ENCODE measurements around the gene PCSK1. TPM values are rescaled to one million over a fixed set of nuclear protein-coding genes. Genes with fewer than 3 reads are reported as not detected.

PCSK1 gene
- total RNA-seq, 1 donor from 2014 or later, result 0.47 TPM

DNA sequence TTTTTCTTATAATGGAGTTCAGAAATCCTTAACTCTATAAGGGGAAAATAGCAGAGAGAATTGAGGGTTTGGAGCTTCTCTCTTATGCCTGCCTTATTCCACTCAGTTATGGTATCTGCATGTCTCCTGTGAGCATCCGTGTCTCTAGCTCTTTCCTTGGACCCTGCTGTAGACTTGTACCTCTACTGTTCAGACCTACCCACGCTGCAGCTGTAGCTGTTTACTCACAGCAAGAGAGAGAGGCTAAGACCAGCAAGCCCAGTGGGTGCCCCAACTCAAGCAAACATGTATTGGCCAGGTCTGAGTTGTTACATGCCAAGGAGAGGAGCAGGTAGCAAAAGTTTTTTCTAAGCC is 7.1 kb upstream of the PCSK1 start:
- Mint-ChIP-seq H3K4me1 (no peaks in the 10 kb centered on the region), H3K27ac (ENCODE audit: unreplicated experiment) (no peak overlapping the region), H3K27me3 (ENCODE audit: low read depth) (peaks cover 75% of the 10 kb centered on the region), H3K9me3 (no peaks in the 10 kb centered on the region), H3K4me3 (no peak overlapping the region), H3K36me3 (ENCODE audit: low read depth) (no peaks in the 10 kb centered on the region)
- TF ChIP-seq, protein P1, sequence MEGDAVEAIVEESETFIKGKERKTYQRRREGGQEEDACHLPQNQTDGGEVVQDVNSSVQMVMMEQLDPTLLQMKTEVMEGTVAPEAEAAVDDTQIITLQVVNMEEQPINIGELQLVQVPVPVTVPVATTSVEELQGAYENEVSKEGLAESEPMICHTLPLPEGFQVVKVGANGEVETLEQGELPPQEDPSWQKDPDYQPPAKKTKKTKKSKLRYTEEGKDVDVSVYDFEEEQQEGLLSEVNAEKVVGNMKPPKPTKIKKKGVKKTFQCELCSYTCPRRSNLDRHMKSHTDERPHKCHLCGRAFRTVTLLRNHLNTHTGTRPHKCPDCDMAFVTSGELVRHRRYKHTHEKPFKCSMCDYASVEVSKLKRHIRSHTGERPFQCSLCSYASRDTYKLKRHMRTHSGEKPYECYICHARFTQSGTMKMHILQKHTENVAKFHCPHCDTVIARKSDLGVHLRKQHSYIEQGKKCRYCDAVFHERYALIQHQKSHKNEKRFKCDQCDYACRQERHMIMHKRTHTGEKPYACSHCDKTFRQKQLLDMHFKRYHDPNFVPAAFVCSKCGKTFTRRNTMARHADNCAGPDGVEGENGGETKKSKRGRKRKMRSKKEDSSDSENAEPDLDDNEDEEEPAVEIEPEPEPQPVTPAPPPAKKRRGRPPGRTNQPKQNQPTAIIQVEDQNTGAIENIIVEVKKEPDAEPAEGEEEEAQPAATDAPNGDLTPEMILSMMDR (conservative IDR thresholded peaks at IDR 0.05), result no peak
- no peak for DNase-seq (ENCODE audit: low read depth, low spot score)

DNA sequence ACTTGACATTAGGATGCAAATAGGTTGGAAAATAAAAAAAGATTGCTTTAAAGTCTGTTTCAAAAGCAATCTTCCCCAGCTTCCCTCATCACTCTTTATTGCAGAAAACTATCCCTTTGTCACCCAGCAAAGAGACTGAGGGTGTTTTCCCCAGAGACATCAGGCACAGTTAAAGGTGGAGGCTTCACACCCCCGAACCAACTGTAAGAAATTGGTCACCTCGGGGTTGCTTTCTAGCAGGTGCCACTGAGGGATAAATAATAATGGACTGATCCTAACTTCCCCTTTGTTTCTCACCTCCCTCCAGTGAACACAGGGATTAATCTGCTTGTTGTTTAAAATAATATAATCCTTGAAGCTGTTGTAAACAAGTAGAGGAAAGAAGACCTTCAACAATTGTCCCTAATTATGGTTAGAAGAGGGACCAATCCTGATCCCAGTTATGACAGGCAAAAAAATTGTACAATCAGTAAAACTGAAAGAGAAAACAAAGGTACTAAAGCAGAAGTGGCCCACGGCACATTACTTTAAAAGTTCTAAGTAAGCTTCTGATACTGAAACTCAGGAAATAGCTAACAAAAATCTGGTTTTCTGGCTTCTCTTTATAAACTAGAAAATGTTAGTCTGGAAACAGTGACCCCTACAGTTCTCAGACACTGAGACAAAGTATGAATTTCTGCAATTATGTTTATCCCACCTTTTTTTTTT is 6.6 kb upstream of the PCSK1 start:
- H3K27ac Mint-ChIP-seq (ENCODE audit: unreplicated experiment), result no peak overlapping the region
- peaks cover 80% of the 10 kb centered on the region for H3K27me3 Mint-ChIP-seq (ENCODE audit: low read depth)
- H3K4me3 Mint-ChIP-seq, result no peak overlapping the region

DNA sequence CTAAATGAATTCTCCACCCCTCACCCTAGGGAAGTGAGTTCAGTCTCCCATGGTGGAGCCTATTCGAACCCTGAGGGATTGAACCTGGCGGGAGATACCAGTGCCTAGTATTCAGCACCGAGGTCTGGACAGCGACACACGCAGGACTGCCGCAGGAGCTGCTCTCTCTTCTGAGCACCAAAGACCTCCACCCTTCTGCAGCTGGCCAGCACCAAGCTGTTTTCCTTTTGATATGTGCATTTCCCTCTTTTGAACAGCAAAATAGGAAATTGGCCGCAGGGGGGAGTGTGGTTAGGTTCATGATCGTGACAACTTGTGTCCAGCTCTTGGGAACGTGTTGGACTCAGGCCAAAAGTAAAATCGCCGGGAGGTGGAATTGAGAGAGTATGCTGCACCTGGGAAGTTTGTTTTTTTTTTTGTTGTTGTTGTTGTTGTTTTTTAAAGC is 1.2 kb upstream of the PCSK1 start:
- H3K27me3 Mint-ChIP-seq (ENCODE audit: low read depth), result peaks cover 90% of the 10 kb centered on the region
- H3K4me1 Mint-ChIP-seq, result peaks cover 35% of the 10 kb centered on the region

More for the DNA sequence above, 6.6 kb upstream of the PCSK1 start:
- H3K4me1 Mint-ChIP-seq, result peaks cover 1% of the 10 kb centered on the region
- TF ChIP-seq, protein P1 (conservative IDR thresholded peaks at IDR 0.05), result no peak
- H3K36me3 Mint-ChIP-seq (ENCODE audit: low read depth), result no peaks in the 10 kb centered on the region
- H3K9me3 Mint-ChIP-seq, result no peaks in the 10 kb centered on the region
- no peak for DNase-seq (ENCODE audit: low read depth, low spot score)

DNA sequence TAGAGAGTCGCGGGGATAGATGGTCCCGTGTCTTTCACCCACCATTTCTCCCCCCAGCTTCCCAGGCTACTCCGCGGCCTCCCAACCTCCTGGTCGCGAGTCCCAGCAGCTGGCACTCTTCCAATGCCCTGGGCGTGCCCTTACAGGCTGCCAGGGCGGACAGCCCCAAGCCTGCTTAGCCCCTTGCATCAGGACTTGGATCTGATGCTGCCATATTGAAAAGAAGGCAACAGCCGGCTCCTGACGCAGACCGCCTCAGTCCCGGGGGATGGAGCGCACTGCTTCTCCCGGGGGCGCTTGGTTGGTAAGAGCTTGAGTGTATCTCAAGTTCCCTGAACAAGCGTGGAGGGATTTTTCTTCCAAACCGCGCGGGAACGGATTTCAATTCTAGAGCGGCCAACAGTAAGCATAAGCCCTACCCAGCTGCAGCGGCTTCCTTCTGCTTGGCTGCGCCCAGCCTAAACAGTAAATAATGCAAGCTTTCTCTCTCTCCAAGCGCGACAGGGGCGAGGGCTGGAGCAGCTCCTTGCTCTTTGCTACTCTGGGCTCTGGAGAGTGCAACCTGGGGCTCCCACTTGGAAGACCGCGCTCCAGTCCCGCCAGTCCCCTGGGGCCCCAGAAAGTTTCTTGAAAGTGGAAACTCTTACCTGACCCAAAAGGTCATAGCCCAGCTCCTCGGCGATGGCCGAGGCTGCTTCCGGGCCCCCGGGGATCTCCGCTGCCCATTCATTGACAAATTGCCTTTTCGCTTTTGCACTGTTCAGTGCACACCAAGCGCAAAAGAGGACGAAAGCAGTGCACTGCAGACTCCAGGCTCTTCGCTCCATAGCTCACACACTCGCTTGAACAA is 607 bp downstream of the PCSK1 start:
- no peaks in the 10 kb centered on the region for H3K36me3 Mint-ChIP-seq (ENCODE audit: low read depth)
- peaks cover 83% of the 10 kb centered on the region for H3K27me3 Mint-ChIP-seq (ENCODE audit: low read depth)
- no peaks in the 10 kb centered on the region for H3K9me3 Mint-ChIP-seq
- peak; percentile 19 for DNase-seq (ENCODE audit: low read depth, low spot score)
- H3K27ac Mint-ChIP-seq (ENCODE audit: unreplicated experiment), result no peak overlapping the region
- H3K4me3 Mint-ChIP-seq, result peak overlapping the region; percentile 80
- TF ChIP-seq, protein P1 (conservative IDR thresholded peaks at IDR 0.05), result no peak
- peaks cover 35% of the 10 kb centered on the region for H3K4me1 Mint-ChIP-seq

More for the DNA sequence above, 1.2 kb upstream of the PCSK1 start:
- Mint-ChIP-seq H3K36me3 (ENCODE audit: low read depth) (no peaks in the 10 kb centered on the region), H3K27ac (ENCODE audit: unreplicated experiment) (no peak overlapping the region), H3K4me3 (peak overlapping the region; percentile 54), H3K9me3 (no peaks in the 10 kb centered on the region)
- peak; percentile 74 for DNase-seq (ENCODE audit: low read depth, low spot score)
- TF ChIP-seq, protein P1 (conservative IDR thresholded peaks at IDR 0.05), result no peak

DNA sequence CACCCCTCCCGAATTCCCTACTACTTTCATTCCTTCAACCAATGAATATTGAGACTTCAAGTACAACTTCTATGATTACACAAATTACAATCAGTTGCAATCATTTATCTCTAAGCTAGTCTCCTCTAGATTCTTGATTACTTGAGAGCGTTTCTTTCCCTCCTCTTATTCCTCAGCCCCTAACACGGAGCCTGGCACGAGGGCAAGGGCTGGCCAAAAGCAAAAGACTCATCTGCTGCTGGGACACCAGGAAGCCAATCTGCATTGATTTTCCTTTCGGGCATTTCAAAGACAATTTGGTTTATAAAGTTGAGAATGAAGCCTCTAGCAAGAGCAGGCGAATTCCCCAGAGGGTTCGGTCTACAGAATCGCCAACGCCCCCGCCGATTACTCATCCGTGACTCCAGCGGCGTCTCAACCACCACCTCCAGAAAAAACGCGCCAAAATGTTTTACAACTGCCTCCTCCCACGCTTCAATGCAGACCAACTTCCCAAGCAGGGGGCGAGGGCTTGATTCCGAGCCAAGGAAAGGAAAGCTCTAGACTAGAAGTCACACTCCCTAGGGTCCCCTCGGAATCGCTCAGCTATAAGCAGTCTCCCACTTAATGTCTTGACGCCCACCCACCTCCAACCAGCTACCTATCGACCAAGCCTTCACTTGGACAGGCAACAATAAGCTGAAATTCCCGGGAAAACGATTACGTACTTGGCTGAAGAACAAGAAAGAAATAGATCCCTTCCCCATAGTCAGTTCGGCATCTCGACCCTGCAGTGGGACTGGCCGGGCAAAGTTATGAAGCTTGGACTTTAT is 1.5 kb downstream of the PCSK1 start:
- H3K9me3 Mint-ChIP-seq, result no peaks in the 10 kb centered on the region
- TF ChIP-seq, protein P1 (conservative IDR thresholded peaks at IDR 0.05), result no peak
- H3K4me1 Mint-ChIP-seq, result peaks cover 35% of the 10 kb centered on the region
- DNase-seq (ENCODE audit: low read depth, low spot score), result no peak
- H3K27ac Mint-ChIP-seq (ENCODE audit: unreplicated experiment), result no peak overlapping the region
- H3K27me3 Mint-ChIP-seq (ENCODE audit: low read depth), result peaks cover 81% of the 10 kb centered on the region
- peak overlapping the region; percentile 80 for H3K4me3 Mint-ChIP-seq
- H3K36me3 Mint-ChIP-seq (ENCODE audit: low read depth), result no peaks in the 10 kb centered on the region
